RPMI8226 (cell line): ENCODE results near the gene CD226.
"Not testable (repeated sequence)": the region's sequence is repeated elsewhere in the genome, so short reads cannot be mapped to it uniquely, and the experiment has no call there.

Experiments used
- DNase-seq: peaks from one replicate; pipeline ENCODE4 v3.0.0-alpha.2; 2015

Gene CD226

GRCh38 chr18:69947361-69948133 lies at the start of gene CD226:
Gene CD226, minus strand, starts transcription at chr18:69947873. Its CDS starts 467 bp downstream, at chr18:69947406.
- peak; percentile 8 for DNase-seq

GRCh38 chr18:69996951-69997798 lies 49.5 kb upstream of the CD226 start:
- DNase-seq: no peak

- no peak for DNase-seq
Observed at GRCh38 chr18:69996417-69996816, 48.7 kb upstream of the CD226 start.

- no peak for DNase-seq
Observed at GRCh38 chr18:69995774-69996173, 48.1 kb upstream of the CD226 start.

GRCh38 chr18:69992776-69993175 lies 45.1 kb upstream of the CD226 start:
- DNase-seq: no peak

- no peak for DNase-seq
Observed at GRCh38 chr18:69987870-69988269, 40.2 kb upstream of the CD226 start.

GRCh38 chr18:69985239-69985638 lies 37.6 kb upstream of the CD226 start:
- DNase-seq: no peak

GRCh38 chr18:69982417-69982816 lies 34.7 kb upstream of the CD226 start:
- no peak for DNase-seq

- DNase-seq: no peak
Observed at GRCh38 chr18:69981948-69982347, 34.3 kb upstream of the CD226 start.

- no peak for DNase-seq
Observed at GRCh38 chr18:69980982-69981804, 33.5 kb upstream of the CD226 start.

GRCh38 chr18:69980509-69980908 lies 32.8 kb upstream of the CD226 start:
- DNase-seq: no peak

GRCh38 chr18:69978732-69979715 lies 31.4 kb upstream of the CD226 start:
- no peak for DNase-seq

GRCh38 chr18:69975294-69975693 lies 27.6 kb upstream of the CD226 start:
- DNase-seq: not testable (repeated sequence)

GRCh38 chr18:69974365-69974764 lies 26.7 kb upstream of the CD226 start:
- no peak for DNase-seq

GRCh38 chr18:69969491-69969890 lies 21.8 kb upstream of the CD226 start:
- no peak for DNase-seq

- DNase-seq: no peak
Observed at GRCh38 chr18:69968039-69968438, 20.4 kb upstream of the CD226 start.

- no peak for DNase-seq
Observed at GRCh38 chr18:69963196-69963595, 15.5 kb upstream of the CD226 start.

- DNase-seq: no peak
Observed at GRCh38 chr18:69961718-69962117, 14.0 kb upstream of the CD226 start.

- no peak for DNase-seq
Observed at GRCh38 chr18:69958422-69958821, 10.7 kb upstream of the CD226 start.

GRCh38 chr18:69957747-69958146 lies 10.1 kb upstream of the CD226 start:
- no peak for DNase-seq

- no peak for DNase-seq
Observed at GRCh38 chr18:69956665-69957620, 9.3 kb upstream of the CD226 start.
